ENCODE data around the gene APOD.

GRCh38 chr3:195587824-195588223, 4.1 kb upstream of the APOD start:
- TF ChIP-seq LEF1 (IDR thresholded peaks at IDR 0.05; ENCODE audit: borderline replicate concordance) (no peak), FOXK2 (IDR thresholded peaks at IDR 0.05) (no peak), ELF4 (IDR thresholded peaks at IDR 0.05) (no peak), BHLHE40 (IDR thresholded peaks at IDR 0.05; ENCODE audit: borderline replicate concordance) (no peak), FOXA1 (IDR thresholded peaks at IDR 0.05) (no peak), NFRKB (IDR thresholded peaks at IDR 0.05) (no peak), FOXM1 (IDR thresholded peaks at IDR 0.05; ENCODE audit: borderline replicate concordance) (no peak), PKNOX1 (IDR thresholded peaks at IDR 0.05) (no peak)

Data from HEK293T (cell line).